ENCODE measurements around the gene PCDH1. TPM values are rescaled to one million over a fixed set of nuclear protein-coding genes. Genes with fewer than 3 reads are reported as not detected.

Gene PCDH1
- total RNA-seq, 1 donor from 2014 or later: 11.5 TPM

DNA sequence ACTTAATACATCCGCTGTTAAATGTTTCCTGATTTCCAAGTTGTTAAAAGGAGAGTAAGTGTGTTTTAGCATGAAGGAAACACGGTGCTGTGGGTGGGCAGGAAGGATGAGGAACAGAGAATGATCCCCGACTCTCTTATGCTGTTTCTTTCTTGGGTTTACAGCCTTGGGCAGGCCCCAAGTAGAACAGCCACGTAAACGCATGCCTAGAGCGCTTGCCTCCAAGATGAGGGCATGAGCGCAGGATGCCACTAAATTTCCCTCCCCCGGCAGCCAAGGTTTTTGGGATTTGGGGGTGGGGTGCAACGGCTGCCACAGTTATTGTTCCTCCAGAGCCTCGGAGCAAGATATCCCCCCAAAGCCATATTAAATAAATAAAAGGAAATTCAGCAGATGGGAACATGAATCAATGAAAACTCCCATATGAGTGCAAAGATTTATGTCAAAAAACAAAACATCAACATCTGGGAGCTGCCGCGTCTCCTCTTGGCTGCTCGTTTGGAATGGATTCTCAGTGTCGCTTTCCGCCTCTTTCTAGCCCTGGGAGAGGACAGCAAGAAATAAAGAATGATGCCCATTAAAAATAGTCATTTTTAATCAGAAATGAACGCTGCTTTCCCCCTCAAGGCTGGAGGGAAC, 35.5 kb upstream of the PCDH1 start:
- H3K79me2 ChIP-seq (ENCODE audit: insufficient read depth, low read length): no peaks in the 10 kb centered on the region
- no peaks in the 10 kb centered on the region for H3K36me3 Mint-ChIP-seq (ENCODE audit: low read depth, unreplicated experiment)
- H3K4me2 ChIP-seq (ENCODE audit: low read length): peak overlapping the region; percentile 83
- no peak overlapping the region for H3K27ac Mint-ChIP-seq (ENCODE audit: unreplicated experiment)
- no peaks in the 10 kb centered on the region for H4K20me1 ChIP-seq (ENCODE audit: insufficient read depth, low read length)
- no peaks in the 10 kb centered on the region for H3K36me3 ChIP-seq (ENCODE audit: insufficient read depth, low read length)
- H3K27ac ChIP-seq (ENCODE audit: low read depth, low read length): no peak overlapping the region
- H3K27me3 ChIP-seq (ENCODE audit: insufficient read depth, low read length): peaks cover 22% of the 10 kb centered on the region
- H3K9ac ChIP-seq (ENCODE audit: low read length): peak overlapping the region; percentile 46
- FAIRE-seq: no peak
- peak overlapping the region; percentile 38 for H3K4me3 ChIP-seq (ENCODE audit: insufficient read depth, low read depth, low read length)
- peaks cover 4% of the 10 kb centered on the region for H3K4me1 ChIP-seq (ENCODE audit: insufficient read depth, low read length)
- H3K4me1 Mint-ChIP-seq (ENCODE audit: low read depth, unreplicated experiment): no peaks in the 10 kb centered on the region
- H2AFZ ChIP-seq (ENCODE audit: low read depth, low read length): peak overlapping the region; percentile 68
- peak overlapping the region; percentile 42 for H3K4me3 Mint-ChIP-seq (ENCODE audit: unreplicated experiment)
- peaks cover 41% of the 10 kb centered on the region for H3K27me3 Mint-ChIP-seq (ENCODE audit: low read depth, unreplicated experiment)
- DNase-seq (ENCODE audit: low read depth): no peak
- no peak for TF ChIP-seq EZH2 (IDR thresholded peaks at IDR 0.05; ENCODE audit: insufficient read depth, low read length)
- TF ChIP-seq, protein P1, sequence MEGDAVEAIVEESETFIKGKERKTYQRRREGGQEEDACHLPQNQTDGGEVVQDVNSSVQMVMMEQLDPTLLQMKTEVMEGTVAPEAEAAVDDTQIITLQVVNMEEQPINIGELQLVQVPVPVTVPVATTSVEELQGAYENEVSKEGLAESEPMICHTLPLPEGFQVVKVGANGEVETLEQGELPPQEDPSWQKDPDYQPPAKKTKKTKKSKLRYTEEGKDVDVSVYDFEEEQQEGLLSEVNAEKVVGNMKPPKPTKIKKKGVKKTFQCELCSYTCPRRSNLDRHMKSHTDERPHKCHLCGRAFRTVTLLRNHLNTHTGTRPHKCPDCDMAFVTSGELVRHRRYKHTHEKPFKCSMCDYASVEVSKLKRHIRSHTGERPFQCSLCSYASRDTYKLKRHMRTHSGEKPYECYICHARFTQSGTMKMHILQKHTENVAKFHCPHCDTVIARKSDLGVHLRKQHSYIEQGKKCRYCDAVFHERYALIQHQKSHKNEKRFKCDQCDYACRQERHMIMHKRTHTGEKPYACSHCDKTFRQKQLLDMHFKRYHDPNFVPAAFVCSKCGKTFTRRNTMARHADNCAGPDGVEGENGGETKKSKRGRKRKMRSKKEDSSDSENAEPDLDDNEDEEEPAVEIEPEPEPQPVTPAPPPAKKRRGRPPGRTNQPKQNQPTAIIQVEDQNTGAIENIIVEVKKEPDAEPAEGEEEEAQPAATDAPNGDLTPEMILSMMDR (IDR thresholded peaks at IDR 0.05; ENCODE audit: insufficient read depth, low read depth, low read length): no peak
- H3K9me3 Mint-ChIP-seq (ENCODE audit: unreplicated experiment): no peaks in the 10 kb centered on the region
- H3K9me3 ChIP-seq (ENCODE audit: insufficient read depth, low read depth, low read length): no peaks in the 10 kb centered on the region

- H3K9me3 Mint-ChIP-seq (ENCODE audit: unreplicated experiment): no peaks in the 10 kb centered on the region
- H3K27me3 Mint-ChIP-seq (ENCODE audit: low read depth, unreplicated experiment): peaks cover 16% of the 10 kb centered on the region
- Histone ChIP-seq H3K79me2 (ENCODE audit: insufficient read depth, low read length) (no peaks in the 10 kb centered on the region), H3K27ac (ENCODE audit: low read depth, low read length) (no peak overlapping the region), H3K36me3 (ENCODE audit: insufficient read depth, low read length) (no peaks in the 10 kb centered on the region), H2AFZ (ENCODE audit: low read depth, low read length) (no peak overlapping the region), H3K4me1 (ENCODE audit: insufficient read depth, low read length) (peaks cover 4% of the 10 kb centered on the region), H4K20me1 (ENCODE audit: insufficient read depth, low read length) (no peaks in the 10 kb centered on the region), H3K4me2 (ENCODE audit: low read length) (no peak overlapping the region), H3K27me3 (ENCODE audit: insufficient read depth, low read length) (peaks cover 11% of the 10 kb centered on the region), H3K4me3 (ENCODE audit: insufficient read depth, low read depth, low read length) (no peak overlapping the region), H3K9me3 (ENCODE audit: insufficient read depth, low read depth, low read length) (no peaks in the 10 kb centered on the region), H3K9ac (ENCODE audit: low read length) (no peak overlapping the region)
- FAIRE-seq (no peak), DNase-seq (ENCODE audit: low read depth) (no peak)
- no peak overlapping the region for H3K27ac Mint-ChIP-seq (ENCODE audit: unreplicated experiment)
- H3K4me1 Mint-ChIP-seq (ENCODE audit: low read depth, unreplicated experiment): no peaks in the 10 kb centered on the region
- no peak overlapping the region for H3K4me3 Mint-ChIP-seq (ENCODE audit: unreplicated experiment)
- TF ChIP-seq EZH2 (IDR thresholded peaks at IDR 0.05; ENCODE audit: insufficient read depth, low read length): no peak
- TF ChIP-seq, protein P1 (IDR thresholded peaks at IDR 0.05; ENCODE audit: insufficient read depth, low read depth, low read length): no peak
- H3K36me3 Mint-ChIP-seq (ENCODE audit: low read depth, unreplicated experiment): no peaks in the 10 kb centered on the region
Measured at GRCh38 chr5:141910271-141910673, 32.1 kb upstream of the PCDH1 start.

GRCh38 chr5:141909212-141909611, 31.0 kb upstream of the PCDH1 start:
- Mint-ChIP-seq H3K27ac (ENCODE audit: unreplicated experiment) (no peak overlapping the region), H3K4me1 (ENCODE audit: low read depth, unreplicated experiment) (no peaks in the 10 kb centered on the region), H3K27me3 (ENCODE audit: low read depth, unreplicated experiment) (peaks cover 7% of the 10 kb centered on the region), H3K9me3 (ENCODE audit: unreplicated experiment) (no peaks in the 10 kb centered on the region), H3K4me3 (ENCODE audit: unreplicated experiment) (no peak overlapping the region), H3K36me3 (ENCODE audit: low read depth, unreplicated experiment) (no peaks in the 10 kb centered on the region)
- peaks cover 4% of the 10 kb centered on the region for H3K4me1 ChIP-seq (ENCODE audit: insufficient read depth, low read length)
- H3K4me2 ChIP-seq (ENCODE audit: low read length): no peak overlapping the region
- H3K4me3 ChIP-seq (ENCODE audit: insufficient read depth, low read depth, low read length): no peak overlapping the region
- no peak for DNase-seq (ENCODE audit: low read depth)
- no peak for TF ChIP-seq EZH2 (IDR thresholded peaks at IDR 0.05; ENCODE audit: insufficient read depth, low read length)
- TF ChIP-seq, protein P1 (IDR thresholded peaks at IDR 0.05; ENCODE audit: insufficient read depth, low read depth, low read length): no peak
- H4K20me1 ChIP-seq (ENCODE audit: insufficient read depth, low read length): no peaks in the 10 kb centered on the region
- H3K9ac ChIP-seq (ENCODE audit: low read length): no peak overlapping the region
- no peak overlapping the region for H2AFZ ChIP-seq (ENCODE audit: low read depth, low read length)
- H3K27ac ChIP-seq (ENCODE audit: low read depth, low read length): no peak overlapping the region
- H3K27me3 ChIP-seq (ENCODE audit: insufficient read depth, low read length): peaks cover 11% of the 10 kb centered on the region
- no peak for FAIRE-seq
- no peaks in the 10 kb centered on the region for H3K9me3 ChIP-seq (ENCODE audit: insufficient read depth, low read depth, low read length)
- H3K79me2 ChIP-seq (ENCODE audit: insufficient read depth, low read length): no peaks in the 10 kb centered on the region
- H3K36me3 ChIP-seq (ENCODE audit: insufficient read depth, low read length): no peaks in the 10 kb centered on the region

Data from astrocyte (in vitro differentiated cells and primary cell).